Pancreas (tissue), 10 donors: Measurements from ENCODE around the gene PLEKHA3. TPM values are rescaled to one million over a fixed set of nuclear protein-coding genes. Genes with fewer than 3 reads are reported as not detected.

Experiments
- ATAC-seq, 4 donors: fragments of 200-7000 bp; cut with Tn5 transposase; one replicate each; pipeline versions ENCODE4 v1.8.0 to v1.9.1; 2020; ENCODE audit warnings: mild to moderate bottlenecking in 4 of 4, moderate library complexity in 4 of 4
- DNase-seq, 6 donors: peaks; one replicate each; pipeline ENCODE4 v3.0.0-alpha.2; 2020
- FAIRE-seq: peaks from 2 replicates; lab custom pipeline; 2012; peaks lifted over from hg19 to GRCh38; lab: Jason Lieb, UNC
- H3K27ac ChIP-seq, 4 donors: fragments of 200-600 bp; sonication (generic); 1 replicate in 3 of 4; 2 replicates in 1 of 4; pipeline versions ENCODE4 v1.5.0 to v1.8.0; 2020
- H3K27me3 ChIP-seq, 4 donors: fragments of 200-600 bp; one replicate each; pipeline ENCODE4 v1.8.0; 2021
- H3K36me3 ChIP-seq, 3 donors: fragments of 200-600 bp; sonication (generic) in 1 of 3; one replicate each; pipeline versions ENCODE4 v1.5.0 to v1.8.0; 2020 to 2021
- H3K4me1 ChIP-seq, 3 donors: fragments of 200-600 bp; one replicate each; pipeline ENCODE4 v1.8.0; 2021
- H3K4me3 ChIP-seq, 4 donors: fragments of 200-600 bp; sonication (generic) in 2 of 4; one replicate each; pipeline versions ENCODE4 v1.5.0 to v1.8.0; 2020 to 2021
- H3K9me3 ChIP-seq, 4 donors: fragments of 200-600 bp; one replicate each; pipeline ENCODE4 v1.8.0; 2021
- WGBS, 2 donors: extraction: QIAGEN DNeasy Blood & Tissue Kit; methylation state at CpG; one replicate each; pipeline ENCODE4 v1.1.7; 2013; 5-methylcytosine and 5-hydroxymethylcytosine counted together
- intact Hi-C, 3 donors: fragments of 100-400 bp; cut with DNase I; formaldehyde crosslinking; loops; one replicate each; pipeline versions ENCODE4 v1.11.1 to v1.14.2; 2022
- polyA plus RNA-seq, 2 donors: library from polyadenylated mRNA; stranded (reverse); fragments of 200-250 nt; gene quantifications; one replicate each; pipeline ENCODE4 v1.2.3, GENCODE V29; 2013
- total RNA-seq, 6 donors: library from RNA; stranded (reverse); fragmentation: NEBNext Ultra II Directional in 4 of 6; extraction: Animal tissue kit (Norgen Biotek cat#: 25700) in 4 of 6; gene quantifications; one replicate each; pipeline versions ENCODE4 v1.2.1 to v1.2.4, GENCODE V29; 2021 to 2023
- TF ChIP-seq, protein P1 (sequence below), 4 donors: fragments of 200-600 bp; sonication (generic) in 3 of 4; IDR thresholded peaks; one replicate each; pipeline versions ENCODE4 v1.5.0 to v1.8.0; 2021; ENCODE audit warnings: antibody characterized with exemption in 4 of 4
- donor health status: healthy with polysubstance abuse.
- donor health status: DM: no; HTN: no; CAD: no; lungs with moderate emphysema.
- donor health status: DM: no; HTN: no; CAD: no.
- donor health status: control.
- donor health status: control.
- donor health status: Bipolar disorder and iron deficiency.
- donor health status: DM: yes; HTN: yes; CAD: no.
- donor health status: DM: no; HTN: no; CAD: no.
- donor health status: DM: no; HTN: no; CAD: no.
- donor health status: DM: yes; HTN: yes; CAD: no.

PLEKHA3 gene
- total and polyA plus RNA-seq, 8 donors = 1.2 to 18.6 (median 10.8) TPM

DNA sequence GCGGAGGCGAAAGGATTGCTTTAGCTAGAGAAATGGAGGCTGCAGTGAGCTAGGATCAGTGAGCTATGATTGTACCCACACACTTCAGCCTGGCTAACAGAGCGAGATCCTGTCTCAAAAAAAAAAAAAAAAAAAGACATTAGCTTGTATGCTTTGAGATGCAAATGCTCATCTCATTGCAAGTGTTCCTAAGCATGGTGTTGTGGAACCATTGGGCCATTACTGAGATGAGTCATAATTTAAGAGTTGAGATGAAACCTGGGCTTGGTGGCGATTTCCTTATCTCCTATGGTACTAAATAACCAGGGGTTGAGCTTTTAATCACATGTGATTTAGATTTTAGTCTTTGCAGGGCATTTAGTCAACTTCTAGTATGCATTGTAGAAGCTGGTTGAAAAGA, 2.2 kb downstream of the PLEKHA3 start:
- no peak overlapping the region for H3K27ac ChIP-seq
- no peak overlapping the region for H3K4me3 ChIP-seq
- H3K4me1 ChIP-seq = peaks cover 22 to 50% (median 30%) of the 10 kb centered on the region in 3 donors
- TF ChIP-seq, protein P1, sequence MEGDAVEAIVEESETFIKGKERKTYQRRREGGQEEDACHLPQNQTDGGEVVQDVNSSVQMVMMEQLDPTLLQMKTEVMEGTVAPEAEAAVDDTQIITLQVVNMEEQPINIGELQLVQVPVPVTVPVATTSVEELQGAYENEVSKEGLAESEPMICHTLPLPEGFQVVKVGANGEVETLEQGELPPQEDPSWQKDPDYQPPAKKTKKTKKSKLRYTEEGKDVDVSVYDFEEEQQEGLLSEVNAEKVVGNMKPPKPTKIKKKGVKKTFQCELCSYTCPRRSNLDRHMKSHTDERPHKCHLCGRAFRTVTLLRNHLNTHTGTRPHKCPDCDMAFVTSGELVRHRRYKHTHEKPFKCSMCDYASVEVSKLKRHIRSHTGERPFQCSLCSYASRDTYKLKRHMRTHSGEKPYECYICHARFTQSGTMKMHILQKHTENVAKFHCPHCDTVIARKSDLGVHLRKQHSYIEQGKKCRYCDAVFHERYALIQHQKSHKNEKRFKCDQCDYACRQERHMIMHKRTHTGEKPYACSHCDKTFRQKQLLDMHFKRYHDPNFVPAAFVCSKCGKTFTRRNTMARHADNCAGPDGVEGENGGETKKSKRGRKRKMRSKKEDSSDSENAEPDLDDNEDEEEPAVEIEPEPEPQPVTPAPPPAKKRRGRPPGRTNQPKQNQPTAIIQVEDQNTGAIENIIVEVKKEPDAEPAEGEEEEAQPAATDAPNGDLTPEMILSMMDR (IDR thresholded peaks at IDR 0.05) = no peak
- no peaks in the 10 kb centered on the region for H3K9me3 ChIP-seq
- WGBS, 2 donors = 71 to 78% methylated on average over 4 of the region's 4 CpGs
- no peaks in the 10 kb centered on the region for H3K27me3 ChIP-seq
- intact Hi-C loops = no loop called here
- no peak for DNase-seq
- H3K36me3 ChIP-seq = no peaks in the 10 kb centered on the region
- ATAC-seq = no peak
- no peak for FAIRE-seq

DNA sequence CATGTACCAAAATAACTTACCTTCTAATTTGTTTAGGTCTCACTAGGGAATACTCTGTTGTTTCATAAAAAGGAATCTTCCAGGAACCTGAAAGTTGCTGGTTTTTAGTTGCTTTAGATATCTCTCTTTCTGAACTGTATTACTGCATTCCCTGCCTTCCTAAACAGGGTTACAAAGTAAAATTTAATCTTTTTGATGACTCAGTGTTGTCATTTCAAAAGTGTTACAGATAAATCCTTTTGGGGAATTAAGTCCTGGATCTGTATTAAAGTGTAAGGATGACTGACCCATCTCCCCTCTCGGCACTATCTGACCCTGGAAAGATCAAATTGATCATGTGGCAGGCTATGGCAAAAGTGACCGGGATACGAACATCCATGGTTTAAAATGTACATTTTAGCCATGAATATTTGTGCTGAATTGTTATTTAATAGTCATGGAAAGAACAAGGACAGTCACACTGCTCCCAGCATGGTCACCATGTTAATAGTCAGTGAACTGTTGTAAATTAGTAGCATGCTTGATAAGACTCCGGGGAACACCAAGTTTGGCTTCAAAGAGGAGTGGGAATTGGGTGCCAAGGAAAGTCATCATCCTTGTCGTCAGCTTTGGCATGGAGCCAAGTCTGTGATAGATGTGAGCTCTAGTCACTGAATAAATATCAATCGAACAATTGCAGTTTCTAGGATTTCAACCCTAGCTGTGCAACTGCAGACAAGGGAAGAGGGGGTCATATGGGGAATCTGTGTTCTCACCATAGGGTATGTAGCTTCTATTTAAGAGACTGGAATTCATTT, 4.2 kb downstream of the PLEKHA3 start:
- intact Hi-C loops = no loop called here
- no peaks in the 10 kb centered on the region for H3K9me3 ChIP-seq
- FAIRE-seq (no peak), ATAC-seq (peak in 1 of 4 donors; percentile 4), DNase-seq (peak in 3 of 6 donors; percentile 43 to 77 (median 60))
- no peaks in the 10 kb centered on the region for H3K36me3 ChIP-seq
- TF ChIP-seq, protein P1 (IDR thresholded peaks at IDR 0.05) = no peak
- H3K4me3 ChIP-seq = no peak overlapping the region
- H3K27ac ChIP-seq = no peak overlapping the region
- peaks cover 22 to 42% (median 30%) of the 10 kb centered on the region in 3 donors for H3K4me1 ChIP-seq
- no peaks in the 10 kb centered on the region for H3K27me3 ChIP-seq
- WGBS, 2 donors = 33 to 34% methylated on average over 6 of the region's 6 CpGs

DNA sequence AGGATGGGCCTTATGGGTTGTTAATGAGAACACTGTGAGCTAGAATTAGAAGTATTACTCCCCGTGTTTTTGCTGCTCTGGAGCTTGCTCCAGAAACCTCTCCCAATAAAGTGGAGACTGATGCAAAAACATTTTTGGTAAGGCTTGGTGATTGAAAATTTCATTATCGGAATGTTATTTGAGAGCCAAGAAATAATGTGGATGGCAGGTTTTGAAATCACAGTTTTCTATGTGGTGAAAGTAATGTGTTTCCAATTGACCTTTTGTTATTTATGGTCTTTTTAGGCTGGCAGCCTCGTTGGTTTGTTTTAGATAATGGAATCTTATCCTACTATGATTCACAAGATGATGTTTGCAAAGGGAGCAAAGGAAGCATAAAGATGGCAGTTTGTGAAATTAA, 5.1 kb downstream of the PLEKHA3 start:
- Histone ChIP-seq H3K4me1 (peaks cover 22 to 37% (median 30%) of the 10 kb centered on the region in 3 donors), H3K27ac (no peak overlapping the region), H3K9me3 (no peaks in the 10 kb centered on the region), H3K4me3 (no peak overlapping the region), H3K27me3 (no peaks in the 10 kb centered on the region), H3K36me3 (peaks cover 0 to 6% (median 0%) of the 10 kb centered on the region in 3 donors)
- no peak for ATAC-seq
- intact Hi-C loops = no loop called here
- no peak for FAIRE-seq
- WGBS, 2 donors = 55% methylated on average over 3 of the region's 3 CpGs
- TF ChIP-seq, protein P1 (IDR thresholded peaks at IDR 0.05) = no peak
- DNase-seq = no peak

DNA sequence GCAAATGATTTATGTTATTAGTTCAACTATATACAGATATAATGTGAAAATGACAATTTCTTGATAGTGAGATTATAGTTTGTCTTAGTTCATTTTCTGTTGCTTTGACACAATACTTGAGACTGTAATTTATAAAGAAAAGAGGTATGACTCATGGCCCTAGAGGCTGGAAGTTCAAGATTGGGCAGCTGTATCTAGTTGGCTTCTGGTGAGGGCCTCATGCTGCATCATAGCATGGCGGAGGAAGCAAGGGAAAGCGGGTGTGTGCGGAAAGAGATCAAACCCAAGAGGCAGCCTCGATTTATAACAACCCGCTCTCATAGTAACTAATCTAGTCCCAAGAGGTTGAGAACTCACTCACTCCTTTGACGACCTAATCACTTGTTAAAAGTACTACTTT, 11.4 kb downstream of the PLEKHA3 start:
- Histone ChIP-seq H3K9me3 (no peaks in the 10 kb centered on the region), H3K27ac (no peak overlapping the region), H3K4me1 (no peaks in the 10 kb centered on the region), H3K36me3 (peaks cover 0 to 49% (median 8%) of the 10 kb centered on the region in 3 donors), H3K27me3 (no peaks in the 10 kb centered on the region), H3K4me3 (no peak overlapping the region)
- WGBS, 2 donors = 82 to 90% methylated on average over 6 of the region's 6 CpGs
- no peak for ATAC-seq
- intact Hi-C loops = no loop called here
- FAIRE-seq = no peak
- TF ChIP-seq, protein P1 (IDR thresholded peaks at IDR 0.05) = no peak
- no peak for DNase-seq

DNA sequence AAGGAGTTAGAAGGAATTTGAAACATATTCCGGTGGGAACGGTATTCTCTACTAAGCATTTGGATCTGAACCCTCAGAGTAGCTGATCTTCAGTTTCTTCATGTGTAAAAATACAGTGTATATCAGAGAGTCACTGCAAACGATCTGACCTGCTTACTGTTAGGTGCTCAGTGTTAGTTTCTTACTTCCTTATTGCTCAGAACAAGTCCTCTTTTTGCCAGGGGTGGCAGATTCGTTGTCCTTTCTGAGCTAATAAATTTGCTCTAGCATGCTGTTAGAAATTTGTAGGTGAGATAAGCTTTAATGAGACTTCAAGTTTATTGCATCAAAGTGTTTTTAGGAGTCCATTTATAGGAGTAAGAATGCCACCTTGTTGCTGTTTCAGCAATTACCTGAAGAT, 15.8 kb downstream of the PLEKHA3 start:
- H3K4me3 ChIP-seq = no peak overlapping the region
- no peaks in the 10 kb centered on the region for H3K27me3 ChIP-seq
- TF ChIP-seq, protein P1 (IDR thresholded peaks at IDR 0.05) = no peak
- no peaks in the 10 kb centered on the region for H3K9me3 ChIP-seq
- H3K27ac ChIP-seq = no peak overlapping the region
- intact Hi-C loops = no loop called here
- no peaks in the 10 kb centered on the region for H3K4me1 ChIP-seq
- no peak for ATAC-seq
- DNase-seq = no peak
- WGBS, 2 donors = 59 to 67% methylated on average over 4 of the region's 4 CpGs
- peaks cover 0 to 62% (median 13%) of the 10 kb centered on the region in 3 donors for H3K36me3 ChIP-seq
- no peak for FAIRE-seq
